ENCODE data around the gene CTNNA1. TPM values are rescaled to one million over a fixed set of nuclear protein-coding genes. Genes with fewer than 3 reads are reported as not detected.
"Not testable (repeated sequence)": the region's sequence is repeated elsewhere in the genome, so short reads cannot be mapped to it uniquely, and the experiment has no call there.

CTNNA1 gene
- total RNA-seq, 3 donors from 2014 or later = 347 to 457 (median 380) TPM

- H3K4me3 ChIP-seq = no peak overlapping the region
- no peaks in the 10 kb centered on the region for H3K9me3 ChIP-seq
- no peak for TF ChIP-seq CTCF (IDR thresholded peaks at IDR 0.05)
- no peaks in the 10 kb centered on the region for H3K36me3 ChIP-seq (ENCODE audit: low read depth)
- intact Hi-C loops (cut with DNase I, micrococcal nuclease) = no loop called here
- no peaks in the 10 kb centered on the region for H3K4me1 ChIP-seq (ENCODE audit: low read depth)
- DNase-seq = no peak
- ATAC-seq = no peak
Observed at GRCh38 chr5:138745268-138745667, 8.0 kb upstream of the CTNNA1 start.

- no peak for TF ChIP-seq CTCF (IDR thresholded peaks at IDR 0.05)
- Histone ChIP-seq H3K4me3 (no peak overlapping the region), H3K9me3 (no peaks in the 10 kb centered on the region), H3K36me3 (ENCODE audit: low read depth) (no peaks in the 10 kb centered on the region), H3K4me1 (ENCODE audit: low read depth) (peaks cover 4% of the 10 kb centered on the region)
- ATAC-seq = no peak
- intact Hi-C loops (cut with DNase I, micrococcal nuclease) = no loop called here
- DNase-seq = no peak
Observed at GRCh38 chr5:138748630-138749081, 4.6 kb upstream of the CTNNA1 start.

- H3K9me3 ChIP-seq; ATAC-seq; DNase-seq; H3K4me3 ChIP-seq; H3K36me3 ChIP-seq (ENCODE audit: low read depth); intact Hi-C loops (cut with DNase I, micrococcal nuclease): not testable (repeated sequence)
- H3K4me1 ChIP-seq (ENCODE audit: low read depth) = peaks cover 23% of the 10 kb centered on the region
Observed at GRCh38 chr5:138751344-138751743, 1.9 kb upstream of the CTNNA1 start.

- ATAC-seq (peak; percentile 14), DNase-seq (peak in 2 of 3 donors; percentile 53 to 54)
- no peak for TF ChIP-seq CTCF (IDR thresholded peaks at IDR 0.05)
- Histone ChIP-seq H3K36me3 (ENCODE audit: low read depth) (no peaks in the 10 kb centered on the region), H3K4me3 (peak overlapping the region; percentile 88), H3K9me3 (no peaks in the 10 kb centered on the region), H3K4me1 (ENCODE audit: low read depth) (peaks cover 30% of the 10 kb centered on the region)
- intact Hi-C loops (cut with DNase I, micrococcal nuclease) = no loop called here
Observed at GRCh38 chr5:138752341-138752950, 779 bp upstream of the CTNNA1 start.

- intact Hi-C loops (cut with DNase I, micrococcal nuclease) = no loop called here
- ATAC-seq (peak; percentile 75), DNase-seq (peak; percentile 91 to 96 (median 94))
- H3K36me3 ChIP-seq (ENCODE audit: low read depth) = no peaks in the 10 kb centered on the region
- no peak for TF ChIP-seq CTCF (IDR thresholded peaks at IDR 0.05)
- peaks cover 5% of the 10 kb centered on the region for H3K9me3 ChIP-seq
- peak overlapping the region; percentile 88 for H3K4me3 ChIP-seq
- peaks cover 31% of the 10 kb centered on the region for H3K4me1 ChIP-seq (ENCODE audit: low read depth)
Observed at GRCh38 chr5:138753794-138754698, 821 bp downstream of the CTNNA1 start.

- DNase-seq (peak in 2 of 3 donors; percentile 11 to 36), ATAC-seq (no peak)
- no peak for TF ChIP-seq CTCF (IDR thresholded peaks at IDR 0.05)
- Histone ChIP-seq H3K4me3 (peak overlapping the region; percentile 88), H3K36me3 (ENCODE audit: low read depth) (no peaks in the 10 kb centered on the region), H3K4me1 (ENCODE audit: low read depth) (peaks cover 33% of the 10 kb centered on the region), H3K9me3 (peaks cover 5% of the 10 kb centered on the region)
- intact Hi-C loops (cut with DNase I, micrococcal nuclease) = no loop called here
Observed at GRCh38 chr5:138754699-138755057, 1.5 kb downstream of the CTNNA1 start.

Measured in mucosa of descending colon (tissue), 3 donors.